HepG2 (cell line): ENCODE data around the gene NMRAL1. TPM values are rescaled to one million over a fixed set of nuclear protein-coding genes. Genes with fewer than 3 reads are reported as not detected.

ENCODE experiments used
- AGO1 ChIP-seq: fragments of 200-400 bp; formaldehyde crosslinking; IDR thresholded peaks from 2 replicates; pipeline ENCODE4 v1.6.1; 2017; ENCODE audit warnings: mild to moderate bottlenecking, low read depth, low read length, moderate library complexity; ENCODE audit not compliant: poor library complexity, severe bottlenecking
- ATAD3A ChIP-seq: sonication (generic); formaldehyde crosslinking; IDR thresholded peaks from 2 replicates; pipeline ENCODE4 v1.4.0; 2020; ENCODE audit warnings: missing genetic modification reagents
- EEA1 ChIP-seq: sonication (generic); formaldehyde crosslinking; IDR thresholded peaks from 2 replicates; pipeline ENCODE4 v1.5.1; 2020; ENCODE audit warnings: mild to moderate bottlenecking, missing genetic modification reagents, borderline replicate concordance
- FOSL2 ChIP-seq: sonication (generic); formaldehyde crosslinking; IDR thresholded peaks from 2 replicates; pipeline ENCODE4 v1.4.0; 2020; ENCODE audit warnings: missing genetic modification reagents
- HHEX ChIP-seq: IDR thresholded peaks from 2 replicates; pipeline ENCODE4 v1.6.1; 2016; ENCODE audit warnings: control low read depth
- HNRNPK ChIP-seq: fragments of 200-400 bp; formaldehyde crosslinking; IDR thresholded peaks from 2 replicates; pipeline ENCODE4 v1.6.1; 2018; ENCODE audit warnings: low read length, low read depth, moderate library complexity, mild to moderate bottlenecking; ENCODE audit not compliant: poor library complexity, severe bottlenecking
- MIER2 ChIP-seq: IDR thresholded peaks from 2 replicates; pipeline ENCODE4 v1.6.1; 2016; ENCODE audit warnings: missing biosample characterization, missing genetic modification reagents
- MTF1 ChIP-seq: sonication (generic); formaldehyde crosslinking; IDR thresholded peaks from 2 replicates; pipeline ENCODE4 v1.5.0; 2020; ENCODE audit warnings: missing genetic modification reagents
- NR2F6 ChIP-seq, 2 experiments: IDR thresholded peaks; 2 replicates each; pipeline ENCODE4 v1.6.1; 2016; ENCODE audit warnings: antibody characterized with exemption in 1 of 2, mild to moderate bottlenecking in 1 of 2
- POGZ ChIP-seq: sonication (generic); formaldehyde crosslinking; IDR thresholded peaks from 2 replicates; pipeline ENCODE4 v1.4.0; 2020; ENCODE audit warnings: mild to moderate bottlenecking, missing genetic modification reagents
- RORA ChIP-seq: sonication (generic); formaldehyde crosslinking; IDR thresholded peaks from 2 replicates; pipeline ENCODE4 v1.5.0; 2020; ENCODE audit warnings: mild to moderate bottlenecking, missing genetic modification reagents, moderate library complexity
- SALL2 ChIP-seq: sonication (generic); formaldehyde crosslinking; IDR thresholded peaks from 2 replicates; pipeline ENCODE4 v1.8.1; 2023; ENCODE audit warnings: mild to moderate bottlenecking, missing genetic modification reagents, inconsistent platforms
- YEATS4 ChIP-seq: sonication (generic); formaldehyde crosslinking; IDR thresholded peaks from 2 replicates; pipeline ENCODE4 v1.4.0; 2020; ENCODE audit warnings: missing genetic modification reagents, borderline replicate concordance
- ZBTB7B ChIP-seq: sonication (generic); formaldehyde crosslinking; IDR thresholded peaks from 2 replicates; pipeline ENCODE4 v1.4.0; 2020; ENCODE audit warnings: missing genetic modification reagents
- ZFP62 ChIP-seq: sonication (generic); formaldehyde crosslinking; IDR thresholded peaks from 2 replicates; pipeline ENCODE4 v1.4.0; 2020; ENCODE audit warnings: missing genetic modification reagents
- ZMYM3 ChIP-seq: sonication (generic); formaldehyde crosslinking; IDR thresholded peaks from 2 replicates; pipeline ENCODE4 v1.5.1; 2020; ENCODE audit warnings: mild to moderate bottlenecking, missing genetic modification reagents
- ZNF121 ChIP-seq: sonication (generic); formaldehyde crosslinking; IDR thresholded peaks from 2 replicates; pipeline ENCODE4 v1.5.0; 2020; ENCODE audit warnings: mild to moderate bottlenecking, missing genetic modification reagents
- ZNF234 ChIP-seq: sonication (generic); formaldehyde crosslinking; conservative IDR thresholded peaks from 2 replicates; pipeline ENCODE4 v1.5.1; 2020; ENCODE audit warnings: mild to moderate bottlenecking, missing genetic modification reagents
- ZNF275 ChIP-seq: sonication (generic); formaldehyde crosslinking; IDR thresholded peaks from 2 replicates; pipeline ENCODE4 v1.8.0; 2022; ENCODE audit warnings: missing genetic modification reagents, mild to moderate bottlenecking, inconsistent platforms, borderline replicate concordance
- ZNF33A ChIP-seq: sonication (generic); formaldehyde crosslinking; IDR thresholded peaks from 2 replicates; pipeline ENCODE4 v1.5.1; 2020; ENCODE audit warnings: missing genetic modification reagents, mild to moderate bottlenecking, moderate library complexity, borderline replicate concordance
- ZNF496 ChIP-seq: sonication (generic); formaldehyde crosslinking; IDR thresholded peaks from 2 replicates; pipeline ENCODE4 v1.8.1; 2023; ENCODE audit warnings: mild to moderate bottlenecking, moderate library complexity, missing genetic modification reagents; ENCODE audit not compliant: insufficient replicate concordance
- ZNF577 ChIP-seq: sonication (generic); formaldehyde crosslinking; IDR thresholded peaks from 2 replicates; pipeline ENCODE4 v1.4.0; 2020; ENCODE audit warnings: mild to moderate bottlenecking, low read depth, missing genetic modification reagents, borderline replicate concordance
- ZNF703 ChIP-seq: sonication (generic); formaldehyde crosslinking; IDR thresholded peaks from 2 replicates; pipeline ENCODE4 v1.5.1; 2020; ENCODE audit warnings: missing genetic modification reagents, mild to moderate bottlenecking, moderate library complexity, borderline replicate concordance
- ZNF761 ChIP-seq: sonication (generic); formaldehyde crosslinking; conservative IDR thresholded peaks from 2 replicates; pipeline ENCODE4 v1.4.0; 2020; ENCODE audit warnings: mild to moderate bottlenecking, missing genetic modification reagents
- ZNF780A ChIP-seq: sonication (generic); formaldehyde crosslinking; IDR thresholded peaks from 2 replicates; pipeline ENCODE4 v1.8.0; 2022; ENCODE audit warnings: mild to moderate bottlenecking, missing genetic modification reagents, moderate library complexity
- ZNF878 ChIP-seq: sonication (generic); formaldehyde crosslinking; IDR thresholded peaks from 2 replicates; pipeline ENCODE4 v1.8.1; 2023; ENCODE audit warnings: mild to moderate bottlenecking, missing genetic modification reagents, moderate library complexity
- polyA plus RNA-seq, 8 experiments: library from polyadenylated mRNA; depleted of rRNA in 3 of 8; stranded (reverse) in 7 of 8; unstranded in 1 of 8; fragments of >200 nt; fragmentation: Illumina TruSeq in 4 of 8; extraction: Trizol in 4 of 8; gene quantifications; 2 replicates each; pipeline versions ENCODE4 v1.2.1 to v1.2.3, GENCODE V29; 2011 to 2016; ENCODE audit warnings: low read depth in 4 of 8, missing spikeins in 1 of 8, mixed read lengths in 1 of 8; ENCODE audit not compliant: insufficient read depth in 1 of 8
- total RNA-seq, 5 experiments: library from RNA; depleted of rRNA; stranded (reverse); fragments of >200 nt; fragmentation: Illumina TruSeq; extraction: Trizol; gene quantifications; 2 replicates each; pipeline ENCODE4 v1.2.3, GENCODE V29; 2016; ENCODE audit warnings: low read depth in 1 of 5
- TF ChIP-seq, protein P1 (sequence below): sonication (generic); formaldehyde crosslinking; IDR thresholded peaks from 2 replicates; pipeline ENCODE4 v1.8.0; 2022; ENCODE audit warnings: mild to moderate bottlenecking, missing genetic modification reagents; ENCODE audit not compliant: insufficient replicate concordance
- TF ChIP-seq, protein P2 (sequence below): sonication (generic); formaldehyde crosslinking; IDR thresholded peaks from 2 replicates; pipeline ENCODE4 v1.8.1; 2023; ENCODE audit warnings: mild to moderate bottlenecking, missing genetic modification reagents, borderline replicate concordance

Gene NMRAL1
- total and polyA plus RNA-seq, 2 of the 13 experiments (the other 11 are each of a cell fraction or from before 2014, with no cell fraction given) = 30.8 to 33.1 TPM

DNA sequence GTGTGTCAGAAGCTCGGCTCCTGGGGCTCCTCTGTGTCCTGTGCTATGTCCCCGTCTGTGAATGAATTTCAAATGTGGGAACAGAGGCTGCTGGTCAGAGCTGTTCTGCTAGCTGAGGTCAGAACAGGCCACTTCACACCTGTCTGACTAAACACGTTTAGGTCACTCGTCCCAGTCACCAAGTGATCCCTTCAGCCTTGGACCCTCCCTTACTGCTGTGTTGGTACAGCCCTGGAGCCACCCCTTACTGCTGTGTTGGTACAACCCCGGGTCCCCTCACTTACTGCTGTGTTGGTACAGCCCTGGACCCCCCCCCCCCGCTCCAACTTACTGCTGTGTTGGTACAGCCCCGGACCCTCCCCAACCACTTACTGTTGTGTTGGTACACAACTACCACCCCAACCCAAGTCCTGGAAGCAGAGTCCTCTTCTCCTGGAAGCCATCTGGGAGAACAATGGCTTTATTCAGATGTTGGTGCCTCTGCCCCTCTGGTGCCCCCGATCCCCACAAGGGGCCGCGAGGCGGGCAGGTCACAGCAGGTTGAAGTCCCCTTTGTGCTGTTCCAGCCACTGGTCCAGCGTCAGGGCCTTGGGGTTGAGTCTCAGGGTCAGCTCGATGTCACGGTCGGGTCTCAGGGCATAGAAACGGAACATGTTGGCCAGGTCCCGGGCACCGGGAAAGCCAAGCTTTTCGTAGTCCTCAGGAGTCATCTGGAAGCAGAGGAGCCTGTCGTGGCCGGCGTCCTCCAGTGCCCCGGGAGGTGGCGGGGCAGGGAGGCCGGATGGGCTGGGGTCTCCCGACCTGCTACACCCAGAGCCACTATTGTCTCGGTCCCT lies 13.0 kb downstream of the NMRAL1 start (continued):
- 0 out of 2 replicates have a peak, but pooled peaks have one; percentile 32 for TF ChIP-seq ZNF275 (CRISPR knock-in tag)
- no peak for TF ChIP-seq HNRNPK
- peak; percentile 55; the same call in 1 of the 2 replicates for TF ChIP-seq ZNF780A (CRISPR knock-in tag)
- 0 out of 2 replicates have a peak, but pooled peaks have one; percentile 60 for TF ChIP-seq ZNF703 (CRISPR knock-in tag)
- no peak for TF ChIP-seq ZNF577 (CRISPR knock-in tag)
- TF ChIP-seq NR2F6 (IDR thresholded peaks at IDR 0.05) = peak; percentile 91
- TF ChIP-seq NR2F6 (CRISPR knock-in tag; IDR thresholded peaks at IDR 0.05) = peak; percentile 92
- peak; percentile 33 for TF ChIP-seq FOSL2 (CRISPR knock-in tag)
- no peak for TF ChIP-seq ZFP62 (CRISPR knock-in tag)
- no peak for TF ChIP-seq RORA
- TF ChIP-seq AGO1 = peak; percentile 80
- TF ChIP-seq, protein P1, sequence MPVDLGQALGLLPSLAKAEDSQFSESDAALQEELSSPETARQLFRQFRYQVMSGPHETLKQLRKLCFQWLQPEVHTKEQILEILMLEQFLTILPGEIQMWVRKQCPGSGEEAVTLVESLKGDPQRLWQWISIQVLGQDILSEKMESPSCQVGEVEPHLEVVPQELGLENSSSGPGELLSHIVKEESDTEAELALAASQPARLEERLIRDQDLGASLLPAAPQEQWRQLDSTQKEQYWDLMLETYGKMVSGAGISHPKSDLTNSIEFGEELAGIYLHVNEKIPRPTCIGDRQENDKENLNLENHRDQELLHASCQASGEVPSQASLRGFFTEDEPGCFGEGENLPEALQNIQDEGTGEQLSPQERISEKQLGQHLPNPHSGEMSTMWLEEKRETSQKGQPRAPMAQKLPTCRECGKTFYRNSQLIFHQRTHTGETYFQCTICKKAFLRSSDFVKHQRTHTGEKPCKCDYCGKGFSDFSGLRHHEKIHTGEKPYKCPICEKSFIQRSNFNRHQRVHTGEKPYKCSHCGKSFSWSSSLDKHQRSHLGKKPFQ (CRISPR knock-in tag) = peak; percentile 98
- TF ChIP-seq ZNF761 (CRISPR knock-in tag) = peak; percentile 50; the same call in 1 of the 2 replicates
- TF ChIP-seq ZNF33A (CRISPR knock-in tag) = no peak
- TF ChIP-seq HHEX (CRISPR knock-in tag) = 0 out of 2 replicates have a peak, but pooled peaks have one; percentile 13
- TF ChIP-seq ZMYM3 (CRISPR knock-in tag) = no peak; the same call in 1 of the 2 replicates
- no peak for TF ChIP-seq EEA1
- TF ChIP-seq ZNF234 (CRISPR knock-in tag) = no peak
- no peak for TF ChIP-seq ZNF496
- TF ChIP-seq, protein P2, sequence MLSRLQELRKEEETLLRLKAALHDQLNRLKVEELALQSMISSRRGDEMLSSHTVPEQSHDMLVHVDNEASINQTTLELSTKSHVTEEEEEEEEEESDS (CRISPR knock-in tag) = no peak; the same call in 1 of the 2 replicates
- peak; percentile 75 for TF ChIP-seq YEATS4 (CRISPR knock-in tag)
- 0 out of 2 replicates have a peak, but pooled peaks have one; percentile 44 for TF ChIP-seq ZNF878 (CRISPR knock-in tag)
- TF ChIP-seq MTF1 = no peak
- TF ChIP-seq SALL2 (CRISPR knock-in tag) = 0 out of 2 replicates have a peak, but pooled peaks have one; percentile 52
- peak; percentile 99 for TF ChIP-seq ZNF121 (CRISPR knock-in tag)
- peak; percentile 96 for TF ChIP-seq ZBTB7B
- peak; percentile 13; the same call in 1 of the 2 replicates for TF ChIP-seq MIER2 (CRISPR knock-in tag)
- TF ChIP-seq POGZ (CRISPR knock-in tag) = peak; percentile 69
- TF ChIP-seq ATAD3A = no peak
